PC-3 (cell line): ENCODE measurements around the gene MTCH1.

Experiments
- CTCF ChIP-seq: fragments of 300-600 bp; sonication (generic); conservative IDR thresholded peaks from 2 replicates; pipeline ENCODE4 v1.5.1; 2017; ENCODE audit warnings: antibody characterized with exemption, low read depth, mild to moderate bottlenecking, low read length
- EZH2 ChIP-seq: fragments of 300-600 bp; sonication (generic); IDR thresholded peaks from one replicate; pipeline ENCODE4 v1.6.1; 2017; ENCODE audit warnings: antibody characterized with exemption, mild to moderate bottlenecking, low read length; ENCODE audit not compliant: unreplicated experiment

- TF ChIP-seq EZH2 = no peak
- TF ChIP-seq CTCF = no peak
Measured at GRCh38 chr6:37005061-37005810, 19.2 kb upstream of the MTCH1 start, which contains the start of gene FGD2.
